CD14-positive monocyte (primary cell): Measurements from ENCODE around the gene PROK2. TPM values are rescaled to one million over a fixed set of nuclear protein-coding genes. Genes with fewer than 3 reads are reported as not detected.
A peak's percentile ranks its signal among the peaks of the same experiment; 100 is the strongest.

Experiments
- DNase-seq, 3 donors: peaks; one replicate each; pipeline ENCODE4 v3.0.0-alpha.2; 2011 to 2022
- H2AFZ ChIP-seq: 2 replicates; pipeline ENCODE4 v1.6.0; 2012; ENCODE audit warnings: mild to moderate bottlenecking, low read depth, low read length, inconsistent platforms; ENCODE audit not compliant: insufficient read depth, poor library complexity, severe bottlenecking
- H3K27ac ChIP-seq, 2 donors: 1 replicate in 1 of 2; 2 replicates in 1 of 2; pipeline ENCODE4 v1.5.1; 2012 to 2013; ENCODE audit warnings: low read length in 2 of 2, control low read depth in 1 of 2, inconsistent platforms in 1 of 2, low read depth in 1 of 2, mild to moderate bottlenecking in 1 of 2
- H3K27me3 ChIP-seq, 2 donors: one replicate each; pipeline versions ENCODE4 v1.6.0 to v1.6.1; 2011 to 2013; ENCODE audit warnings: low read length in 2 of 2; ENCODE audit not compliant: control insufficient read depth in 2 of 2, insufficient read depth in 2 of 2
- H3K36me3 ChIP-seq, 2 donors: replicated peaks in 1 of 2; 1 replicate in 1 of 2; 2 replicates in 1 of 2; pipeline versions ENCODE4 v1.5.1 to v1.6.1; 2012 to 2013; ENCODE audit warnings: low read length in 2 of 2, control low read depth in 1 of 2, inconsistent platforms in 1 of 2, mild to moderate bottlenecking in 1 of 2; ENCODE audit not compliant: insufficient read depth in 2 of 2, control insufficient read depth in 1 of 2
- H3K4me1 ChIP-seq, 2 donors: 1 replicate in 1 of 2; 2 replicates in 1 of 2; pipeline versions ENCODE4 v1.5.1 to v1.6.1; 2012 to 2013; ENCODE audit warnings: low read length in 2 of 2, control low read depth in 1 of 2, inconsistent platforms in 1 of 2, mild to moderate bottlenecking in 1 of 2, moderate library complexity in 1 of 2; ENCODE audit not compliant: insufficient read depth in 2 of 2, control insufficient read depth in 1 of 2
- H3K4me2 ChIP-seq: replicated peaks from 2 replicates; pipeline ENCODE3; 2012; ENCODE audit warnings: low read length, moderate library complexity, mild to moderate bottlenecking; ENCODE audit not compliant: poor library complexity, severe bottlenecking; ENCODE audit errors: extremely low read depth
- H3K4me3 ChIP-seq, 3 experiments: fragments of 200-600 bp in 1 of 3; sonication (generic) in 1 of 3; replicated peaks in 1 of 3; 1 replicate in 2 of 3; 2 replicates in 1 of 3; pipeline ENCODE4 v1.5.1; 2011 to 2013; ENCODE audit warnings: low read length in 3 of 3, mild to moderate bottlenecking in 3 of 3, control low read depth in 2 of 3, low read depth in 2 of 3, inconsistent platforms in 1 of 3, moderate library complexity in 1 of 3
- H3K79me2 ChIP-seq: 2 replicates; pipeline ENCODE4 v1.6.0; 2012; ENCODE audit warnings: mild to moderate bottlenecking, control low read depth, inconsistent platforms, low read length, moderate library complexity; ENCODE audit not compliant: insufficient read depth
- H3K9ac ChIP-seq: 2 replicates; pipeline ENCODE4 v1.6.0; 2017; ENCODE audit warnings: low read length, mild to moderate bottlenecking; ENCODE audit not compliant: insufficient read depth, poor library complexity, severe bottlenecking
- H3K9me3 ChIP-seq, 2 donors: replicated peaks in 1 of 2; 1 replicate in 1 of 2; 2 replicates in 1 of 2; pipeline versions ENCODE4 v1.5.1 to v1.6.1; 2012 to 2013; ENCODE audit warnings: low read length in 2 of 2, control low read depth in 1 of 2; ENCODE audit not compliant: control insufficient read depth in 1 of 2, insufficient read depth in 1 of 2
- H4K20me1 ChIP-seq: 2 replicates; pipeline ENCODE4 v1.6.0; 2012; ENCODE audit warnings: mild to moderate bottlenecking, low read length, control low read depth, moderate library complexity; ENCODE audit not compliant: insufficient read depth
- H3K27ac Mint-ChIP-seq, 7 donors: one replicate each; pipeline ENCODE4 v1.8.0; 2020; ENCODE audit warnings: mild to moderate bottlenecking in 7 of 7, mixed read lengths in 7 of 7, moderate library complexity in 6 of 7, inconsistent platforms in 2 of 7
- H3K27me3 Mint-ChIP-seq, 3 donors: one replicate each; pipeline ENCODE4 v1.8.0; 2021 to 2022; ENCODE audit warnings: low read depth in 3 of 3, mild to moderate bottlenecking in 3 of 3, mixed read lengths in 3 of 3, moderate library complexity in 3 of 3, inconsistent platforms in 1 of 3
- H3K36me3 Mint-ChIP-seq, 2 donors: one replicate each; pipeline ENCODE4 v1.8.0; 2020; ENCODE audit warnings: mixed read lengths in 2 of 2, inconsistent platforms in 1 of 2, mild to moderate bottlenecking in 1 of 2
- H3K4me1 Mint-ChIP-seq: one replicate; pipeline ENCODE4 v1.8.0; 2020; ENCODE audit warnings: mild to moderate bottlenecking, mixed read lengths
- H3K4me3 Mint-ChIP-seq, 2 donors: one replicate each; pipeline ENCODE4 v1.8.0; 2020; ENCODE audit warnings: mild to moderate bottlenecking in 2 of 2, mixed read lengths in 2 of 2, moderate library complexity in 1 of 2
- H3K9me3 Mint-ChIP-seq, 7 donors: one replicate each; pipeline ENCODE4 v1.8.0; 2020 to 2022; ENCODE audit warnings: mixed read lengths in 7 of 7, mild to moderate bottlenecking in 6 of 7, moderate library complexity in 6 of 7, inconsistent platforms in 2 of 7
- WGBS: methylation state at CpG from one replicate; pipeline ENCODE4 v1.1.5; 2013; ENCODE audit warnings: missing lambda C conversion rate; ENCODE audit not compliant: insufficient coverage; 5-methylcytosine and 5-hydroxymethylcytosine counted together
- intact Hi-C, 2 donors: fragments of 100-400 bp; cut with micrococcal nuclease; formaldehyde crosslinking; loops; one replicate each; pipeline versions ENCODE4 v1.15.0 to v1.15.1; 2023
- polyA plus RNA-seq, 3 donors: library from polyadenylated mRNA; depleted of rRNA in 1 of 3; unstranded in 2 of 3; stranded (reverse) in 1 of 3; fragments of 300-500 nt in 2 of 3; fragments of >200 nt in 1 of 3; fragmentation: Illumina TruSeq in 2 of 3; gene quantifications; 1 replicate in 2 of 3; 2 replicates in 1 of 3; pipeline ENCODE4 v1.2.3, GENCODE V29; 2012 to 2021
- TF ChIP-seq, protein P1 (sequence below): fragments of 200-600 bp; IDR thresholded peaks from one replicate; pipeline ENCODE4 v1.8.0; 2022; ENCODE audit warnings: antibody characterized with exemption, mild to moderate bottlenecking

Gene PROK2
- polyA plus RNA-seq, 3 donors = 25.4 to 81.7 (median 37.8) TPM

DNA sequence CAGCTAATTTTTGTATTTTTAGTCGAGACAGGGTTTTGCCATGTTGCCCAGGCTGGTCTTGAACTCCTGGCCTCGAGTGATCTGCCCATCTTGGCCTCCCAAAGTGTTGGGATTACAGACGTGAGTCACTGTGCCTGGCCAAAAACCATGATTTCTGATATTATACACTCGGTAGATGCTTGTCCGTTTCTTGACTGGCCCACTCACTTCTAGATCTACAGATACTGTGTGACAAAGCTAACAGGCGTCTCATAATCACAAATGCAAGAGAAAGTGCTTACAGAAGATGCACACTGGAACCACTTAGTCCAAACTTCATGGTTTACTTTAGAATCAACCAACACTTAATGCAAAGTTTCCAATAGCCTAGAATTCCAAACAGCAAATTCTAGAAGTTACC lies 8.4 kb downstream of the PROK2 start:
- Histone ChIP-seq H3K27me3 (no peaks in the 10 kb centered on the region), H3K9ac (no peak overlapping the region), H3K27ac (no peak overlapping the region), H2AFZ (no peak overlapping the region), H3K36me3 (peaks cover 0 to 48% of the 10 kb centered on the region in 2 donors), H3K79me2 (peaks cover 96% of the 10 kb centered on the region), H3K9me3 (no peaks in the 10 kb centered on the region), H3K4me1 (peaks cover 28 to 48% of the 10 kb centered on the region in 2 donors), H3K4me2 (no peak overlapping the region), H4K20me1 (peaks cover 4% of the 10 kb centered on the region), H3K4me3 (no peak overlapping the region)
- DNase-seq = no peak
- Mint-ChIP-seq H3K9me3 (no peaks in the 10 kb centered on the region), H3K27ac (no peak overlapping the region), H3K36me3 (peaks cover 46 to 53% of the 10 kb centered on the region in 2 donors), H3K4me3 (no peak overlapping the region), H3K4me1 (peaks cover 61% of the 10 kb centered on the region), H3K27me3 (peaks cover 1 to 2% (median 1%) of the 10 kb centered on the region in 3 donors)
- WGBS = 72% methylated on average over 5 of the region's 6 CpGs
- intact Hi-C loops = no loop called here
- TF ChIP-seq, protein P1, sequence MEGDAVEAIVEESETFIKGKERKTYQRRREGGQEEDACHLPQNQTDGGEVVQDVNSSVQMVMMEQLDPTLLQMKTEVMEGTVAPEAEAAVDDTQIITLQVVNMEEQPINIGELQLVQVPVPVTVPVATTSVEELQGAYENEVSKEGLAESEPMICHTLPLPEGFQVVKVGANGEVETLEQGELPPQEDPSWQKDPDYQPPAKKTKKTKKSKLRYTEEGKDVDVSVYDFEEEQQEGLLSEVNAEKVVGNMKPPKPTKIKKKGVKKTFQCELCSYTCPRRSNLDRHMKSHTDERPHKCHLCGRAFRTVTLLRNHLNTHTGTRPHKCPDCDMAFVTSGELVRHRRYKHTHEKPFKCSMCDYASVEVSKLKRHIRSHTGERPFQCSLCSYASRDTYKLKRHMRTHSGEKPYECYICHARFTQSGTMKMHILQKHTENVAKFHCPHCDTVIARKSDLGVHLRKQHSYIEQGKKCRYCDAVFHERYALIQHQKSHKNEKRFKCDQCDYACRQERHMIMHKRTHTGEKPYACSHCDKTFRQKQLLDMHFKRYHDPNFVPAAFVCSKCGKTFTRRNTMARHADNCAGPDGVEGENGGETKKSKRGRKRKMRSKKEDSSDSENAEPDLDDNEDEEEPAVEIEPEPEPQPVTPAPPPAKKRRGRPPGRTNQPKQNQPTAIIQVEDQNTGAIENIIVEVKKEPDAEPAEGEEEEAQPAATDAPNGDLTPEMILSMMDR = no peak

DNA sequence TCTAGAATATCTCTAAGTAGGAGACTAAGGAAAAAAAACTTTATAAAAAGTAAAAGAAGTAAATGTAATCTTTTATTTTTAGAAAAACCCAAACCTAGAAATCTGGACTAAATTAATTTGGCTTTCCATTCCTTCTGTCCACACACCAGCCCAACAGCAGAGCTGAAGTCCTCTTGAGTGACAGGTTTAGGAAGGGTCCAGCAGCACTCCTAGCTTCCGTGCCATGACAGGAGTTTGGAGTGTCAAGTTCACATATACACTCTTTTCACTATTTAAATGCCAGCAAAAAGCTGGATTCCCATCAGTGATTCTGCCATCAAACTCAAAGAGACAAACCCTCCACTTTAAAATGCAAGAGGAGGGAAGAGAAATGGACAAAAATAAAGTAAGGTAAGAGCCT lies 13.1 kb downstream of the PROK2 start:
- H3K36me3 ChIP-seq = peaks cover 0 to 60% of the 10 kb centered on the region in 2 donors
- H3K4me1 ChIP-seq = peaks cover 0 to 3% of the 10 kb centered on the region in 2 donors
- Mint-ChIP-seq H3K27ac (peak overlapping the region in 1 of 7 donors; percentile 31), H3K9me3 (no peaks in the 10 kb centered on the region), H3K4me1 (peaks cover 26% of the 10 kb centered on the region), H3K4me3 (no peak overlapping the region), H3K36me3 (peaks cover 49 to 54% of the 10 kb centered on the region in 2 donors), H3K27me3 (peaks cover 1 to 2% (median 1%) of the 10 kb centered on the region in 3 donors)
- H4K20me1 ChIP-seq = peaks cover 4% of the 10 kb centered on the region
- no peak overlapping the region for H3K9ac ChIP-seq
- H3K79me2 ChIP-seq = peaks cover 70% of the 10 kb centered on the region
- H3K27me3 ChIP-seq = no peaks in the 10 kb centered on the region
- no peak for DNase-seq
- no peaks in the 10 kb centered on the region for H3K9me3 ChIP-seq
- intact Hi-C loops = no loop called here
- no CpG with 5 or more reads among the region's 1 CpG for WGBS
- H3K27ac ChIP-seq = peak overlapping the region in 1 of 2 donors; percentile 36
- no peak overlapping the region for H2AFZ ChIP-seq
- H3K4me2 ChIP-seq = no peak overlapping the region
- H3K4me3 ChIP-seq = no peak overlapping the region
- TF ChIP-seq, protein P1 = no peak
